GM20000 (cell line): ENCODE results near the gene PARVA.

Experiments
- DNase-seq: peaks from one replicate; pipeline ENCODE4 v3.0.0; 2012; ENCODE audit warnings: low spot score
- TF ChIP-seq, protein P1 (sequence below): IDR thresholded peaks from 2 replicates; pipeline ENCODE4 v1.5.1; 2012; ENCODE audit warnings: mild to moderate bottlenecking, control low read depth; ENCODE audit errors: extremely low read depth, missing control alignments

Gene PARVA

DNA sequence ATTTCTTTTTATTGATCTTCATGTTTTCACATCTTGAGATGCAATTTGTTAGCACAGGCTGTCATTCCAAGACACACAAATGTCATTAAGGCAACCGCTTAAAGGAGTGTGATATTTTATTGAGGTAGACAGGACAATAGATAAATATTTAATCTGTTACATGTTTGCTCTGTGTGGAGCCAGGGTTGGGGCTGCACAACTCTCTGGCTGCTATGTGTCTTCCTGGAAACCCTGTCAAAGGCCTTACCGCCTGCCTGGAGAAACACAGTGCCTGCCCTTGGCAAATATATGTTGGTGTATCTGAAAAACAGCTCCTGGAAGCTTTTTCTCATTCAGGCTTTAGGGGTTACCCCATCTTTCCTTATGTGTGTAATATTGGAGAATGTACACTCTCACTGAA, 157.2 kb downstream of the PARVA start:
- no peak for DNase-seq
- TF ChIP-seq, protein P1, sequence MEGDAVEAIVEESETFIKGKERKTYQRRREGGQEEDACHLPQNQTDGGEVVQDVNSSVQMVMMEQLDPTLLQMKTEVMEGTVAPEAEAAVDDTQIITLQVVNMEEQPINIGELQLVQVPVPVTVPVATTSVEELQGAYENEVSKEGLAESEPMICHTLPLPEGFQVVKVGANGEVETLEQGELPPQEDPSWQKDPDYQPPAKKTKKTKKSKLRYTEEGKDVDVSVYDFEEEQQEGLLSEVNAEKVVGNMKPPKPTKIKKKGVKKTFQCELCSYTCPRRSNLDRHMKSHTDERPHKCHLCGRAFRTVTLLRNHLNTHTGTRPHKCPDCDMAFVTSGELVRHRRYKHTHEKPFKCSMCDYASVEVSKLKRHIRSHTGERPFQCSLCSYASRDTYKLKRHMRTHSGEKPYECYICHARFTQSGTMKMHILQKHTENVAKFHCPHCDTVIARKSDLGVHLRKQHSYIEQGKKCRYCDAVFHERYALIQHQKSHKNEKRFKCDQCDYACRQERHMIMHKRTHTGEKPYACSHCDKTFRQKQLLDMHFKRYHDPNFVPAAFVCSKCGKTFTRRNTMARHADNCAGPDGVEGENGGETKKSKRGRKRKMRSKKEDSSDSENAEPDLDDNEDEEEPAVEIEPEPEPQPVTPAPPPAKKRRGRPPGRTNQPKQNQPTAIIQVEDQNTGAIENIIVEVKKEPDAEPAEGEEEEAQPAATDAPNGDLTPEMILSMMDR: no peak

DNA sequence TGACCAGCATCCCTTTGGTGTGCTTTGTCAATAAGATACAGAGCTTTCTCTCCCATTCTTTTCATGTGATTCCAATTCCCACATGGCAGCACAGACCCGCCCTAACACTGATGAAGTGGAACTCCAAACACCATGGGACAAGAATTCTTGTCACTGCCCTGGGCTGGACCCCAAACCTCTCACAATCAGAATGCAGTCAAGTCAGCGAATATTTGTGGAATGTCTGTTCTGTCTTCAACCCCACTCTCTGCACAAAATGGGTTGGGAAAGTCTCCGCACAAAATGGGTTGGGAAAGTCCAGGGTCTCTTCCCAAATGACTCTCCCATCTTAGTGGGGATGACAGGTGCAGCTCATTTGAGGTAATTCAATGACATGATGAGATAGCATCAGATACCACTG, 157.9 kb downstream of the PARVA start:
- DNase-seq: no peak
- TF ChIP-seq, protein P1: no peak

DNA sequence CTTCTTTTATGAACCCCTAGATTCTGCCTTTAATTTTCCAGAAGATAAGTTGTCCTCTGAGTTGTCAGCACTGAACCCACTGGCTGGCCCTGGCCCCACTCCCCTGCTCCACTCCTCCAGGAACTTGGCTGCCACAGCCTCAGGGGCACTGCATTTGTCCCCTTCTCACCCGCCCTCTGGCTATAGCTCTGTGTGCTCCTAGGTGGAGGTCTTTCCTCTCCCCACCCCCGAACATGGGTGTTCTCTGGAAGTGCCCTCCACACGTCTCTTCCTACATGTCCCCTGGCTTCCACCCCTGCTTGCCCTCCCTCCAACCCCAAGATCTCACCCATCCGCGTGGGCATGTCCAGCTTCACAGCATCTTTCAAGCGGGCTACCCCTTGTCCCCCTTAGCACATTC, 159.2 kb downstream of the PARVA start:
- TF ChIP-seq, protein P1: no peak
- no peak for DNase-seq

DNA sequence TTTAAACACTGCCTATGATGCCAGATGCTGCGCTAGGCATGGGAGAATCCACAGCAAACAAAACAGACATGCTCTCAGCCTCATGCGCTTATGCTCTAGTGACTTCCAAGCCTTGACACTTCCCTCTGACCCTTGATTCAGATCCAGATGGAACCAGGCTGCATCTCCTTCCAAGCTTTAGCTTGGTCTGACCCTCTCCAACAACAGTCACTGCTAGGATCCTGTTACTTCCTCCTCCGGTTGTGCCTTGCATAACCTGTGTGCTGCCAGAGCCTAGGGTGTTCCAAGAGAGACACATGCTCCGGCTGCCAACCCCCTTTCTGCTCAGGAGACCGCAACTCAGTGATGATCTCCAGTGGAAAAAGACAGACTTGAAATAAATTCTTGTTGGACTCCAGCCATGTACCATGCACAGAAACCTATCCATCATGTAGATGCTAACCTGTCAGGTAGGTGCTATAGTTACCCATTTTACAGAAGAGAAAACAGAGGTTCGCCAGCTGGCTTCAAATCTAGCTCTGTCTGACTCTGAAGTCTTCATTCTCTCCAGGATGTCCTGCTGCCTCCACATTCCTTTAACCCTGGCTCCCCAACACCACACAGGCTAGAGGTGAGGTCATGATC, 160.5 kb downstream of the PARVA start:
- TF ChIP-seq, protein P1: no peak
- no peak for DNase-seq

DNA sequence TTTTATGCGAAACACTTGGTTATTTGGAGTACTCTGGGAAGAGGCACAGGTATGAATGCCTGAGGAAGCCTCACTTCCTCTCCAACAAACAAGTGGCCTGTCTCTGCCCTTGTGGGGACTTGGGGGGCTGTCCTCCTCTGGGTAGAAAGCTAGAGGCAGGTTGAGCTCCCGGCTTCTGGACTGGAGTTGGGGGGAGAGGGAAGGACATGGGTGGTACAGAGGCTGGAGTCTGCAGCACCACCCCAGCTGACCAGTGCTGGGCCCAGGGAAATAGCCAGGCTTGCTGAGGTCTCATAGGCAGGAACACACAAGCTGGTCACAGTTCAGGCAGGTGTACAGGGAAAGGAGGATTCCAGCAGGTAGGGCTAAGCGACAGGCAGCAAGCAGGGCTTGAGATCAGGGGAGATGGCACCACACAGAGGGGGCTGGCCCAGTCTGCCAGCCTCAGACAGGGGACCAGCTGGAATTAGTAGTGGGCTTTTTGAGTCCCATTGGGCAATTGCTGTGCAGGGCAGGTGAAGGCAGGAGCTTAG, 161.6 kb downstream of the PARVA start:
- no peak for DNase-seq

DNA sequence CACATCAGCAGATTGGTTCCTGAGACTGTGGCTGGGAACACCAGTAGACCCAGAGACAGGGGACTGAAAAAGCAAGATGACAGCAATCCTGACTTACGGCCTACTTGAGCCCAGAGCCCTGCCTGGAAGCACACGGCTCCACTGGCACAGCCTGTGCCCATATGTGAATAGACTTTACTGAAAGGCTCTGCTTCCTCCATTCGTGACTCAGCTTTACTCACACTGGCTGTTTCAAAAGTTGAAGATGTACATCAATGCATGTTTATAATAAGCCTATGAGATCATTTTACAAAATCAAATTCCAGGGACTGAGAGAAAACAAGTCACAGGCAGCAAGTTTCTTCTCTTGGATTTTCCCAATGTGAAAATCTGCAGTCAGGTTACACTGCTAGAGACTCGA, 162.2 kb downstream of the PARVA start:
- no peak for DNase-seq
- TF ChIP-seq, protein P1: no peak

More for the DNA sequence above, 161.6 kb downstream of the PARVA start:
- TF ChIP-seq, protein P1: no peak

DNA sequence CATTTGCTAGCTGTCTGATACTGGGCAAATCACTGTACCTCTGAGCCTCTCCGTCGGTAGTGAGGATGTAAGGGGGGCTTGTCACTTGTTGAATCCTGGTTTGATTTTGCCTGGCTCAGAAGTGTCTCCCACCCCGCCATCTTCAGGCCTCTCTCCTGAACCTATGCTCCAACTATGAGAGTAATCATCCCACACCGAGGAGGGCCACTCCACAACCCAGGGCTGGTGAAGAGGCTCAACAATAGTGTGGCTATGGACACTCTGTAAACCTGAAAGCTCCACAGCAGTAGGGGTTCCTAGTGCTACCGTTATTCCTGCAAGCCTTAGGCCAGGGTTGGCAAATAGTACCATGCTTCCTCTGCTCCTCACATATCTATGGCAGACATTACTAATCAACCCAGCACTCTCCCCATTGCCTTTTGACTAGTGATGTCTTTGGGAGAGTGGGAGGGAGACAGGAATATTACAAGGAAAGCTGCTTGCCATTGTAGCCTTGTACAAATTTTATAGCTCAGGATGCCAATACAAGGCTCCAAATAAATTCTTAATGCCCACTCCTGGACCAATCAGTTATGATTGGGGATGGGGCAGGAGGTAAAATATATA, 162.8 kb downstream of the PARVA start:
- TF ChIP-seq, protein P1: no peak
- DNase-seq: no peak
